ENCODE measurements around the gene AK4. TPM values are rescaled to one million over a fixed set of nuclear protein-coding genes. Genes with fewer than 3 reads are reported as not detected.

Gene AK4
- total and polyA plus RNA-seq, 4 donors = 52.3 to 106 (median 59.3) TPM

DNA sequence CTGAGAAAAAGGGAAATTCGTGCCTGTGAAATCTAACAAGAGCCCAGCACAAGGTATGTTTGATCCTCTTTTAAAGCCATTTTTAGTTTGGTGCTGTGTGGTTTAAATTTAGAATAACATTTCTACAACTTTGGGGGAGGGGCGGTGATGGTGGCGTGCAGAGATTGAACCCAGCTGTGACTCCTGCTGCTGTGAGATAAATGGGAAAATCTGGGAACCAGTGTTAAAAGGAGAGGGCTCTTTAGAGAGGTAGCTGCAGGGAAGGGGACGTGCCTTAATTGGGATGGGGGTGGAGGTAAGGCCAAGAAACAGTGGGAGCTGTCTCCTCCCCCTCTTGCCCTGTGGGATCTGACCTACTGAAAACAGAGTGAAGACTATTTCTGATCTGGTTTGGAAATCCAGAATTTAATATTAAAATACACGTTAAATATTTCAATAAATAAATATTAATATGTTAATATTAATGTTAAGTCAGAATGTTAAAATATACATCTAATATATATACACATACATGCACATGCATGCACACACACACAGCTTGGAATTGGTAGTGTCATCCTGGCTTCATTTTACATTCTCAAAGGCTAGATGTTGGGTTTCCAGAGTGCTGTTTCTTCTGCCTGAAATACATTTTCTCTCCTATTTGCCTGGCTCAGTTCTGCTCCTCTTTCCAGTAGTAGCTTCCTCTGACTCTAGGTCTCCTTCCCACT is 131.2 kb downstream of the AK4 start:
- Histone ChIP-seq H3K36me3 (ENCODE audit: control insufficient read depth in 4 of 4, insufficient read depth in 3 of 4, low read depth in 1 of 4, low read length in 3 of 4) (no peaks in the 10 kb centered on the region), H3K27me3 (ENCODE audit: control insufficient read depth in 4 of 4, insufficient read depth in 4 of 4, low read length in 3 of 4) (no peaks in the 10 kb centered on the region), H3K4me3 (ENCODE audit: low read depth in 1 of 3, low read length in 3 of 3) (no peak overlapping the region), H3K9ac (ENCODE audit: low read depth in 1 of 2, low read length in 2 of 2) (no peak overlapping the region), H3K9me3 (ENCODE audit: control insufficient read depth in 4 of 4, low read length in 3 of 4) (no peaks in the 10 kb centered on the region), H3K27ac (ENCODE audit: low read depth in 1 of 2, low read length in 2 of 2) (no peak overlapping the region), H3K4me1 (ENCODE audit: control insufficient read depth in 4 of 4, insufficient read depth in 4 of 4, low read length in 3 of 4) (no peaks in the 10 kb centered on the region)
- TF ChIP-seq GABPA (IDR thresholded peaks at IDR 0.05 in 1 of 2, conservative IDR thresholded peaks at IDR 0.05 in 1 of 2) = no peak
- no peak for TF ChIP-seq FOXA1 (IDR thresholded peaks at IDR 0.05)
- no peak for TF ChIP-seq NR2F2 (IDR thresholded peaks at IDR 0.05)
- TF ChIP-seq, protein P1, sequence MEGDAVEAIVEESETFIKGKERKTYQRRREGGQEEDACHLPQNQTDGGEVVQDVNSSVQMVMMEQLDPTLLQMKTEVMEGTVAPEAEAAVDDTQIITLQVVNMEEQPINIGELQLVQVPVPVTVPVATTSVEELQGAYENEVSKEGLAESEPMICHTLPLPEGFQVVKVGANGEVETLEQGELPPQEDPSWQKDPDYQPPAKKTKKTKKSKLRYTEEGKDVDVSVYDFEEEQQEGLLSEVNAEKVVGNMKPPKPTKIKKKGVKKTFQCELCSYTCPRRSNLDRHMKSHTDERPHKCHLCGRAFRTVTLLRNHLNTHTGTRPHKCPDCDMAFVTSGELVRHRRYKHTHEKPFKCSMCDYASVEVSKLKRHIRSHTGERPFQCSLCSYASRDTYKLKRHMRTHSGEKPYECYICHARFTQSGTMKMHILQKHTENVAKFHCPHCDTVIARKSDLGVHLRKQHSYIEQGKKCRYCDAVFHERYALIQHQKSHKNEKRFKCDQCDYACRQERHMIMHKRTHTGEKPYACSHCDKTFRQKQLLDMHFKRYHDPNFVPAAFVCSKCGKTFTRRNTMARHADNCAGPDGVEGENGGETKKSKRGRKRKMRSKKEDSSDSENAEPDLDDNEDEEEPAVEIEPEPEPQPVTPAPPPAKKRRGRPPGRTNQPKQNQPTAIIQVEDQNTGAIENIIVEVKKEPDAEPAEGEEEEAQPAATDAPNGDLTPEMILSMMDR (IDR thresholded peaks at IDR 0.05; ENCODE audit: low read depth, low read length, missing input control) = no peak
- no peak for TF ChIP-seq HNF4G (IDR thresholded peaks at IDR 0.05)
- no peak for TF ChIP-seq EGR1 (IDR thresholded peaks at IDR 0.05; ENCODE audit: low read depth in 2 of 2)
- no peak for TF ChIP-seq SP1 (IDR thresholded peaks at IDR 0.05)
- TF ChIP-seq JUND (IDR thresholded peaks at IDR 0.05) = no peak
- no peak for TF ChIP-seq HNF4A (conservative IDR thresholded peaks at IDR 0.05)
- TF ChIP-seq FOXA2 (IDR thresholded peaks at IDR 0.05) = no peak
- 70% methylated on average over 5 of the region's 5 CpGs for WGBS
- no peak for DNase-seq (ENCODE audit: low spot score)

Small RNAs within 50 kb of the gene (small RNA-seq; reads per million reads assigned to genes)
- gene RPS29P7 = not detected

Other genes starting within 250 kb of the AK4 start
- 10 to 100 TPM; 43.3 to 68.6 TPM for gene JAK1, start 181.7 kb upstream of the AK4 start, total RNA-seq
- gene JAK1, start 181.7 kb upstream of the AK4 start, polyA plus RNA-seq = 10 to 100 TPM; 24.1 to 25.6 TPM
- gene DNAJC6, start 161.3 kb downstream of the AK4 start, total RNA-seq = 10 to 100 TPM in 1 of 2 donors, under 1 TPM in 1; 0.25 to 35.0 TPM
- under 1 TPM; 0.15 to 0.35 TPM for gene DNAJC6, start 161.3 kb downstream of the AK4 start, polyA plus RNA-seq